Head of caudate nucleus (tissue), 42 donors: Measurements from ENCODE around the gene IFI44L.

Source experiments
- DNase-seq, 42 donors: peaks; one replicate each; pipeline versions ENCODE4 v3.0.0 to v3.0.0-alpha.2; 2020 to 2021; ENCODE audit warnings: mixed read lengths in 7 of 42
- intact Hi-C: fragments of 100-400 bp; cut with DNase I; formaldehyde crosslinking; loops from one replicate; pipeline ENCODE4 v1.15.0; 2022

IFI44L gene

DNA sequence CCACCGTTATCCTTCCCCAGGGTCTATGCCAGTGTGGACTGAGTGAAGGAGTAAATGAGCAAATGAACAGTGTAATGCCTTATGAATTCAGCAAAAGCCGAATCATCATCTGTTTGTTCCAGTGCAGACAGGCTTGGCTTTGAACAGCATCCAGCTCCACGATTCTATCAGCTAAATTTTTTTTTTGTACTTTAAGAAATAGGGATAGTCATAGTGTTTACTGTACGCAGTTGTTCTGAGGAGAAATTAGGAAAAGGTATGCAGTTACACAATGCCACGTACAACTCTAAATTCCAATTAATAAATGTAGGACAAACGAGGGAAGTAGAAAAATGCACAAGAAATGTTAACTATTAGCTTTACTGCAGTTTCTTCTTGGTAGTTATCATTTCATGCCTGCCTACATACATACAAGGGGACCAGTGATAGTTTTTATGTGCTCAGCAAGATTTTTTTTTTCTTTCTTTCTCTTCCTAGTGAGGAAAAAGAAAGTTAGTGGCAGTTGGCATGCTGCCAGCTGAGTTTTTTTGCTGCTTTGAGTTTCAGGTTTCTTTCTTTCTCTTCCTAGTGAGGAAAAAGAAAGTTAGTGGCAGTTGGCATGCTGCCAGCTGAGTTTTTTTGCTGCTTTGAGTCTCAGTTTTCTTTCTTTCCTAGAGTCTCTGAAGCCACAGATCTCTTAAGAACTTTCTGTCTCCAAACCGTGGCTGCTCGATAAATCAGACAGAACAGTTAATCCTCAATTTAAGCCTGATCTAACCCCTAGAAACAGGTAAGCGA, at the start of gene IFI44L:
TSS of gene IFI44L (plus strand) at position 646 of the 777 bp plus-strand sequence. CDS start 7,468 bp downstream, outside the sequence.
- DNase-seq = peak in 10 of 42 donors; percentile 2 to 65 (median 24)
- intact Hi-C loops = no loop called here

DNA sequence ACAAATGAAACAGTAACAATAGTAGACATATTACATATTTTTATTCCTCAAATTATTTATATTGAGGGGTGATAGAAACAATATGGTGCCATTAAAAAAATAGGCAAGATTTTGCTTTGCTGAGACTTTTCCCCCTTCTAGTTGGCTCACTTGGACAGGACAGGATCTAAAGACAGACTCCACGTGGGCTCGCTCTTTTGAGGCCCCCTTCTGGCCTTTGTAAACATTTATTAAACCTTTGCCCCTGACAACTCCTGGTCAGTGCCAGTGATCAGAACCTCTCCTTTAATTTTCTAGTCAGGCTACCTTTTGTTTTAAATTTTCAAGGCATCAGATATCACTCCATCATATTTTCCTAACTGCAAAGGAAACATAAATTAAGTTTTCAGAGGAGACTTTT, 49.7 kb upstream of the IFI44L start:
- no peak for DNase-seq
- intact Hi-C loops = no loop called here

DNA sequence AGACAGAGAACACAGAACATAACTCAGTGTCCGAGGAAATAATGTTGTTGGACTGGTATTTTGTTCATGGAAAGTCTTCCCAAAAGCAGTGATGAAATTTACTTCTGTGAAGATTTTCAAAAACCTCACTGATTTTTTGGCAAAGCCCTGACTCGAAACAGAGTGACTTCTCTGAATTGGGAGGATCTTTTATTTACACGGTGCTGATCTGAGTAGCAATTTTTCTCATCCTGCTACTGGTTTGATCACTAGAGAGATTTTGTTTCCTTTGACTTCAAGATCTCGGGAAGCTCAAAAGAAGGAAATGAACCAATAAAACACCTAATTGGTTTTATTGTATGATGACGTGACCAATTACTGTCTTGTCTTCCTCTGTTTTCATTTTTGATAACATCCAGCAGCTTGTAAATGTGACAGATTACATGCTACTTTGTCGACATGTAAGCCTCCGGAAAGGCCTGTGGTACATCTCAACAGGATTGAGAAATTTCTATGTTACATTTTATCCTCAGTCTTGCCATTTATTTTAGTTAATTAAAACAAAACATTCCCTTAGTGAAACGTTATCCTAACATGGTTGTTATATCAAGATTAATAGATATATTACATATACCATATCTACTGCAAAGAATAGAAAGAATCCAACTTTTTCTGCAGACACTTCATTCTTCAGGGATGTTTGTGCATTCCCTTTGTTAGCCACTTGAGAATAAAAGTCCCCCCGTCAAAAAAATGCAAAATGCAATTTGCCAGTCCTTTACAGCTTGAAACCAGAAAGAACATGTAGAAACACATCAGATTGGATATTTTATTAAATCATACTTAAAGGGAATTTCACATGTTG, 42.8 kb upstream of the IFI44L start:
- intact Hi-C loops = no loop called here
- DNase-seq = no peak

DNA sequence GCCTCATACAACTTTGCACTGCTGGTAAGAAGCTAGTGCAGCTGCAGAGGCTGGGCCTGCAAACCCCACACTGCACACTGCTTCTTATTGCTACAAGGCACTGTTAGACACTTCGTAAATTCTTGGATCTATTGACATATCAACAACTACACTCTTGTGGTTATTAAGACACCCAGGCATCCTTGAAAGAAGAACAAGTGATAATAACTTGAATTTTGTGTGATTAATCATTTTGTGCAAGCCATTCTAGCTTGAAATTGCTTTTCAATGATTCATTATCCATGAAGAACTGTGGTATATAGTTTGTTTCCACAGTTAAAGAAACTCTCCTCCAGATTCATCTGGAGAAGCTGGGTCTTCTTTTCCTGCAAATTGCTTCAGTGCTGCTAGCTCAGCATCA, 33.7 kb upstream of the IFI44L start:
- no peak for DNase-seq
- intact Hi-C loops = no loop called here

DNA sequence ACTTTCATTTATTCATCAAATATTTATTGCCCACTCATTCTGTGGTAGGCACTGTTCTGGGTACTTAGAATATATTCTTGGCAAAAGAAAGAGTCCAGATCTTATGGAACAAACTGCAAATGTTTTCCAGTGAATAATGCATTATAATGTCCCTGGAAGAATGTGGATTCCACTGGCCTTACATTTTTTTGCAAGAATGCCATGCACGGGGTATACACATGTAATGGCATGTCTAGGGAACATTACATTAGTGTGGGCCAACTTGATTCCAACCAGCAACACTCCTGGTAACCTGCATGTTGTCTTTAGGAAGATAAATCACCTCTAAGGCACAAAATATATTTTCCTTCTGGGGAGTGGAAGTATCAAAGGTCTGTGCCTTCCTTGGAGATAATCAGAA, 33.0 kb upstream of the IFI44L start:
- DNase-seq = no peak
- intact Hi-C loops = no loop called here

DNA sequence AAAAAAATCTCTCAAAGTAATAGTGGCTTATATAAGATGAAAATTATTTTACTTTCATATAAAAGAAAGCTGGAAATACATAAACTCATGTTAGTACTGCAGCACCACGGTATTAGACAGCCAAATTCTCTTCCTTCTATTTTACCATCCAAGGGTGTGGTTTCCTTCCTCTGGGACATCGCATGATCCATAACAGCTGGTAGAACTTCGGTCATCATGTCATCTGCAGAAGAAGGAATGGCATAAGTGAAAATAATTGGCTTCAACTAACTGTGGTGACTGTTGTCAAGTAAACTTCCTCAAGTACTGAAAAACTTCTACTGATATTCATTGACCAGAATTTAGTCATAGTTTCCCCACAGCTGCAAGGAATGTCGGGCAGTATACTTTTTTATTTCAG, 28.3 kb upstream of the IFI44L start:
- no peak for DNase-seq
- intact Hi-C loops = no loop called here

DNA sequence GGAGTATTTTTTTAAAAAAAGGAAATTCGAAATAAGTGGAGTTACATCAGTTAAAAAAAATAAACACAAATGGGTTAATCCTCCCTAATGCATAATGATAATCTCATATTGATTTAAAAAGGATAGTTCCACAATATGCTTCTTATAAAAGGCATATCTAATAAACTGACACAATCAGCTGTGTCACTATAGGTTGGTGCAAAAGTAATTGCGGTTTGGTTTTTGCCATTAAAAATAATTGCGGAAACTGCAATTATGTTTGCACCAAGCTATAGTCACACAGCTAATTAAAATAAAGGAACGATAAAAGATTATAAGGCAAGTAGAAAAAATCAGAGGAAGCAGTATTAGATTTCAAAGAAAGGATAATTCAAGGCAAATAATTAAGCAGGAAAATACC, 21.0 kb upstream of the IFI44L start:
- intact Hi-C loops = no loop called here
- DNase-seq = no peak

DNA sequence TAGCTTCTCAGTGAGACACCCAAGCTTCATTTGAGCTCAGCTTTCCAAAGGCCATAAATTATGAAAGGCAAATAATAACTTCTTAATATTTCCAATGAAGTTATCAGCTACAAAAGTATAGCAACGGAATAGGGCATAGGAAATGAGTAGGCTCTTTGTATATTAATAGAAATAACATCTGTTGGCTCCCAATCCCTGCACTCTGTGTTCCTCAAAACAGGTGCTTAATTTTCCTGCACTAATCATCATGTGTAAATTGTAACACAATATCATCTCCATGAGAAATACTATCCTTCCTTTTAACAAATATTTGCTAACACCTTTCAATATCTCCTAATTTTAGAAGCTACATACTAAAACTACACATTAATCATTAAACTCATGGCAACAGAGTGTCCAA, 19.2 kb upstream of the IFI44L start:
- intact Hi-C loops = loop anchor here (10.0 kb wide), 1 partner anchor 456 kb away; no protein-coding TSS in a partner anchor
- no peak for DNase-seq

DNA sequence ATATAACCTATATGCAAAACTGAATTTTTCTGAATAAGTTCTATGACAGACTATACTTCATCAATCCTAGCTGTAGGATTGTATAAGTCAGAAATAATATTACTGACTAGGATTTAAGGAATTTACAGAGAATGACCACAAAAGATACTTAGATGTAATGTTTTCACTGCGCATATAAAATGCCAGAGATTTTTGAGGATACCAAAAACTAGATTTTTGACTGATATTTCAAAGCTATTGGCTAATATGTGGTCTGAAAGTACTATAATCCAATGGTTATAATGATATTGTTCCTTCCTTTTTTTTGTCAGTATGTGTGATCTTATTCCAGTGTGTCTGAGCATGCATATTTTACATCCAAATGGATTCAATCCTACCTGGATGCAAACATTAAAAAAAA, 17.0 kb upstream of the IFI44L start:
- DNase-seq = no peak
- intact Hi-C loops = loop anchor here (10.0 kb wide), 1 partner anchor 458 kb away; no protein-coding TSS in a partner anchor

DNA sequence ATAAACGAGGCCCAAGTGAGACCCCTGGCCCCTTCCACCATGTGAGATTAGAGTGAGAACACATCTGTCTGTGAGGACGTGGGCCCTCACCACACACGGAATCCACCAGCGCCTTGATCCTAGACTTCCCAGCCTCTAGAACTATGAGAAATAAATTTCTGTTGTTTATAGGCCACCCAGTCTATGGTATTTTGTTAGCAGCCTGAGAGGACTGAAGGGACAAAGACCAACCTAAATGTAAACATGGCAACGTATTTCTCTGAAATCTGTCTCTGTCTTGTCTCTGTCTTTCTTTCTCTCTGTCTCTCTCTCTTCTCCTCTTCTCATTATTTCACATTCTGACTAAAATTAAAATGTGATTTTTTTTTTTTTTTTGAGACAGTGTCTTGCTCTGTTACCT, 15.6 kb upstream of the IFI44L start:
- DNase-seq = no peak
- intact Hi-C loops = loop anchor here (10.0 kb wide), 1 partner anchor 460 kb away; no protein-coding TSS in a partner anchor

DNA sequence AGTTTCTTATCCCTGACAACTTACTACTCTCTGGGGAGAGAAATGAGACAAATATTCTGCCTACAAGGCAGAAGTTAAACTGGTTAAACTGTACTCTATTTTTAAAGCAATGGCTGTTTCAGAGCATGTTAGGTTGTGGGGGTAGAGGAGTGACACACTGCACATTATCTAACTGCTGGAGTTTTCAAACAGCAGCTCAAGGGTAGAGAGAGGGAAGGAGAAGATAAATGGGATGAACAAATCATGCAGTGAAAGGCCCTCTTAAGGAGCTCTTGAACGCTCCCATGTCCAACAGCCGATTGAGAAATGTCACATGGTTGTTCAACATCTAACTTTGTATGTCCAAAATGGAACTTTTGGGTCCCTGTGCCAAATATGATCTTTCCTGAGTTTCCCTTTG, 14.0 kb upstream of the IFI44L start:
- intact Hi-C loops = loop anchor here (10.0 kb wide), 1 partner anchor 461 kb away; no protein-coding TSS in a partner anchor
- DNase-seq = peak in 4 of 42 donors; percentile 15 to 45 (median 28)

DNA sequence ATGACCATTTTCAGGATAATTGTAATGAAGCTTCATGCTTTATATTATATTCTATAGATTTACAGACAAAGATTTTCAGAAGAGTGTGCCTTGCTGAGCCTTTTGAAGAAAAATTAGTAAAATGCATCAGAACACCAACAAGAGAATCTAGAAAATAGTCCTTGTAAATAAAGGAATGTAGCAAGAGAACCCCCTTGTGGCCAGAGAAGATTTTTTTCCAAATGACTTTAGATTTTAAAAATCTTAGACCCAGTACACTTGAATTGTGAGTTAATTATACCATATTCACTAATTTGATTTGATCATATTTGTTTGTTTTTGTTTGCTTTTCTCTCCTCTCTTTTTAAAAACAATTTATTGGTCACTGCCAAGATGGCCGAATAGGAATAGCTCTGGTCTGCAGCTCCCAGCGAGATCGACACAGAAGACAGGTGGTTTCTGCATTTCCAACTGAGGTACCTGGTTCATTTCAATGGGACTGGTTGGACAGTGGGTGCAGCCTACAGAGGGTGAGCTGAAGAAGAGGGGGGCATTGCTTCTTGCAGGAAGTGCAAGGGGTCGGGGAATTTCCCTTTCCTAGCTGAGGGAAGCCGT, 12.8 kb upstream of the IFI44L start:
- peak in 1 of 42 donors; percentile 17 for DNase-seq
- intact Hi-C loops = loop anchor here (10.0 kb wide), 1 partner anchor 463 kb away; no protein-coding TSS in a partner anchor

DNA sequence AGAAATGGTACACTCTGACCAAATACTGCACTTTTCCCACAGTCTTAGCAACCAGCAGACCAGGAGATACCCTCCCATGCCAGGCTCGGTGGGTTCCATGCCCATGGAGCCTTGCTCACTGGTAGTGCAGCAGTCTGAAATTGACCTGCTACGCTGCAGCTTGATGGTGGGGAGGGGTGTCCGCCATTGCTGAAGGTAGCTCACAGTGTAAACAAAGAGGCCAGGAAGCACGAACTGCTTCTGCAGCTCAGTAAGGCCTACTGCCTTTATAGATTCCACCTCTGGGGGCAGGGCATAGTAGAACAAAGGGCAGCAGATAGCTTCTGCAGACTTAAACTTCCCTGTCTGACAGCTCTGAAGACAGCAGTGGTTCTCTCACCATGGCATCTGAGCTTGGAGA, 12.3 kb upstream of the IFI44L start:
- DNase-seq = no peak

DNA sequence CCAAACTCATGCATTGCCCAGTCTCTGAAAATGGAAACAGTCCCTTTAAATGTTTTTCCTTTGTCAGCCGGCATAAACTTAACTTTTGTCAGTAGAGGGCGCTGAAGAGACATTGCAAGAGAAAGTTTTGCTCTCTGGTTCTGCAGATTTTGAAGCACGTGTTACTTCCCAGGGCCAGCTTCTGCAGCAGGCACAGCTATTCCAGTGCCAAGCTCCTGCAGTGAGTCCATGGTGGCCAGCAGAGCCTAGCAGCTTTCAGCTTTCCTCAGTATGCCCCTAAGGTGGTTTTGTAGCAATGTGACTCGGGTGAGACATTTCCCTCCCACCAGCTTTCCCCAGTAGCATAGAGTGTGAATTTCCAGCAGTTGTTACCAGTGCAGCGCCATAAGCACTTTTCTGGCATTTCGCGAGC, 2.6 kb upstream of the IFI44L start:
- intact Hi-C loops = loop anchor here (2.0 kb wide), 1 partner anchor 59 kb away; no protein-coding TSS in a partner anchor
- peak; percentile 23 to 90 (median 74) for DNase-seq

More for the DNA sequence above, 12.3 kb upstream of the IFI44L start:
- intact Hi-C loops = loop anchor here (10.0 kb wide), 1 partner anchor 463 kb away; no protein-coding TSS in a partner anchor

DNA sequence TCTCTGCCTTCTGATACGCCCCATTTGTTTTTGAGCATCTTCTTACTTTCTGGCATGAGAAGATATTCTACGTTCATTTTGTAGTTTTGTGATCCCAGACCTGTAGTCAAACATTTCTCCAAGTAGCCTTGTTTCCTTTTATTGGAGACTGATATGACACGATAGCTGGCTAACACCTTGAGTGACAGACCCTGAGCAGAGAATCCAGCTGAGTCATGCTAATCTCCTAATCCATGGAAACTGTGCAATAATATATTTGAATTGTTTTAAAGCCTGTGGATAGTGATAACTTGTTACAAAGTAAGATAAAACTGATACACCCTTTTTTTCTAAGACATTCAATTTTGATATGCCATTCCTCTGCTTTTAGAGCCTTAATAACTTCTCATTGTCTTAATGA, 1.2 kb upstream of the IFI44L start:
- intact Hi-C loops = no loop called here
- DNase-seq = no peak

DNA sequence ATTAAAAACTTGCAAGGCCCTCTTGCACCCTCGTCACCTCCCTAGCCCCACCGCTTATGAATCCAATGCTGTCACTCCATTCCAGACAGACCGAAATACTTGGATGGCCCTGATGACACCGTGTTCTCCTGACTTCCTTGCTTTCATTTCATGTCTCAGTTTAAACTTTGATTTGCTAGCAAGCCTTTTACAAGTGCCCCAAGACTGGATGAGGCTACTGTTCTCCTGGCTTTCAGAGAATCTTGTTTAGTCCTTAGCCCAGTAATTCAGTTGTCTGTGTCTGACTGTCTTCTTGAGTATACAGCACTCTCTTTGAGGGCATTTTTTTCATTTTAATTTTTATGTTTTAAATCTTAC, 824 bp upstream of the IFI44L start:
- DNase-seq = peak in 3 of 42 donors; percentile 12 to 42 (median 34)

DNA sequence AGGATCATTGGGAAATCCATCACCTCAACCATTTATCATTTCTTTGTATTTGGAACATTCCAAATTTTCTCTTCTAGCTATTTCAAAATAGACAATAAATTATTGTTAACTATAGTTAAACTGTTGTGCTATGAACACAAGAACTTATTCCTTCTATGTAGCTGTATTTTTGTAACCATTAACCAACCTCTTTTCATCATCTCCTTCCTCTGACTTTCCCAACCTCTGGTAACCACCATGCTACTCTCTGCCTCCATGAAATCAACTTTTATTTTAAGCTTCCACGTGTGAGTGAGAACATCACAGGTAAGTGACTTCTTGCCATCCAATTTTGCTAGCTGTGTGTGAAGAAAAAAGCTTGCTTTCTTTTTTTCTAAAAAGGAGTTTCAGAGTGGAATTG, 418 bp downstream of the IFI44L start:
- intact Hi-C loops = no loop called here
- no peak for DNase-seq

More for the DNA sequence above, 824 bp upstream of the IFI44L start:
- intact Hi-C loops = no loop called here

DNA sequence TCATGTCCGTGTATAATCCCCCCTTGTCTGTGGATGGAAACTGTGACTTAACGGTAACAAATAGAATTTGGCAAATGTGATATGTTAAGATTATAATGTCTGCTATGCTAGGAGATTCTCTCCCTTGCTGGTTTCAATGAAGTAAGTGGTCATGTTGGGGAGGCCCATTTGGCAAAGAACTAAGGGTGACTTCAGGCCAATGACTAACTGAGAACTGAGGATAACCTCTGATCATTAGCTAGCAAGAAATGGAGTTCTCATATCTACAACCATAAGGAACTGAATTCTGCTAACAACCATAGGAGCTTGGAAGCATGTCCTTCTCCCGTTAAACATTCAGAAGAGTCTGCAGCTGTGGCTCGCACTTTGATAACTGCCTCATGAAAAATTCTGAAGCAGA, 2.3 kb downstream of the IFI44L start:
- DNase-seq = no peak
- intact Hi-C loops = no loop called here

DNA sequence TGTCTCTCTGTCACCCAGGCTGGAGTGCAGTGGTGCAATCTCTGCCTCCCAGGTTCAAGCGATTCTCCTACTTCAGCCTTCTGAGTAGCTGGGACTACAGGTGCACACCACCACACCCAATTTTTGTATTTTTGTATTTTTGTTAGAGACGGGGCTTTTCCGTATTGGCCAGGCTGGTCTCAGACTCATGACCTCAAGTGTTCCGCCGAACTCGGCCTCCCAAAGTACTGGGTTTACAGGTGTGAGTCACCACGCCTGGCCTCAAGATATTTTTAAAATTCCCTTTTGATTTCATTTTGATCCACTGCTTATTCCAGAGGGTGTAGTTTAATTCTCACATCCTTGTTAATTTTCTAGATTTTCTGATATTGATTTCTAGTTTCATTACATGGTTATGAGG, 3.8 kb downstream of the IFI44L start:
- no peak for DNase-seq
- intact Hi-C loops = no loop called here

DNA sequence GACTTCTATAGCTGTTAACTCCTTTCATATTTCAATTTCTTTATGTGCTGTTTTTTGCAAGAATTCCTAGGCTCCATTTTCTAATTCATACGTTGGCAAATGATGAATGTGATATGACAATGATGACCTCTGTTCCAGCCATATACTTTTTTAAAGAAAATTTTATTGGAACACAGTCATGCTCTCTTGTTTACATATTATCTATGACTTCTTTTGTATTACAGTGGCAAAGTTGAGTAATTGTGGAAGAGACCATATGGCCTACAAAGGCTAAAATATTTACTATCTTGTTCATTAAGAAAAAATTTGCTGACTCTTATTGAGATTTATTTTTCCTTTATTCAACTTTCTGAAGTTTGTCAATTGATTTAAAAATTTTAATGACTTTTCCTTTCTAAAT, 7.1 kb downstream of the IFI44L start:
- no peak for DNase-seq
- intact Hi-C loops = no loop called here
